ENCODE results near the gene CUX1.

Gene CUX1

GRCh38 chr7:102082693-102083368 lies 265.4 kb downstream of the CUX1 start:
- no peak for DNase-seq

GRCh38 chr7:102085218-102085772 lies 267.9 kb downstream of the CUX1 start:
- no peak for DNase-seq

- DNase-seq = no peak
Observed at GRCh38 chr7:102089175-102090098, 272.0 kb downstream of the CUX1 start.

- no peak for DNase-seq
Observed at GRCh38 chr7:102093599-102094315, 276.3 kb downstream of the CUX1 start.

- DNase-seq = no peak
Observed at GRCh38 chr7:102094316-102094650, 276.9 kb downstream of the CUX1 start.

GRCh38 chr7:102095321-102096011 lies 278.0 kb downstream of the CUX1 start:
- DNase-seq = no peak

- no peak for DNase-seq
Observed at GRCh38 chr7:102096012-102096332, 278.5 kb downstream of the CUX1 start.

GRCh38 chr7:102096706-102097427 lies 279.4 kb downstream of the CUX1 start:
- DNase-seq = no peak

GRCh38 chr7:102097601-102098161 lies 280.3 kb downstream of the CUX1 start:
- DNase-seq = no peak

GRCh38 chr7:102098986-102099385 lies 281.6 kb downstream of the CUX1 start:
- DNase-seq = no peak

- no peak for DNase-seq
Observed at GRCh38 chr7:102099474-102099873, 282.0 kb downstream of the CUX1 start.

GRCh38 chr7:102101111-102101551 lies 283.7 kb downstream of the CUX1 start:
- no peak for DNase-seq

GRCh38 chr7:102101926-102102325 lies 284.5 kb downstream of the CUX1 start:
- no peak for DNase-seq

GRCh38 chr7:102103027-102103372 lies 285.6 kb downstream of the CUX1 start:
- DNase-seq = no peak

GRCh38 chr7:102104245-102104644 lies 286.8 kb downstream of the CUX1 start:
- no peak for DNase-seq

- DNase-seq = no peak
Observed at GRCh38 chr7:102106625-102107024, 289.2 kb downstream of the CUX1 start.

GRCh38 chr7:102107474-102108104 lies 290.2 kb downstream of the CUX1 start:
- DNase-seq = no peak

- DNase-seq = no peak
Observed at GRCh38 chr7:102111061-102112041, 293.9 kb downstream of the CUX1 start.

- no peak for DNase-seq
Observed at GRCh38 chr7:102115181-102115580, 297.8 kb downstream of the CUX1 start.

- no peak for DNase-seq
Observed at GRCh38 chr7:102115931-102116330, 298.5 kb downstream of the CUX1 start.

Data from T-helper 9 cell (primary cell).